Heart left ventricle (tissue), 13 donors: ENCODE results near the gene OR2A7.
"Not testable (repeated sequence)": the region's sequence is repeated elsewhere in the genome, so short reads cannot be mapped to it uniquely, and the experiment has no call there.

Source experiments
- CTCF ChIP-seq, 12 donors: fragments of 200-600 bp; sonication (generic) in 4 of 12; IDR thresholded peaks; one replicate each; pipeline versions ENCODE4 v1.5.0 to v1.8.0; 2018 to 2022; ENCODE audit warnings: antibody characterized with exemption in 12 of 12, mild to moderate bottlenecking in 5 of 12
- POLR2A ChIP-seq, 2 donors: fragments of 450-650 bp; IDR thresholded peaks; one replicate each; pipeline ENCODE4 v1.6.1; 2017; ENCODE audit warnings: antibody characterized with exemption in 2 of 2, mild to moderate bottlenecking in 2 of 2, moderate library complexity in 2 of 2
- donor health status: ischemic (EF 13 %, LVEDD 7.1; RV severe dilation, severe dysfunction).
- donor health status: DM: no; HTN: yes; CAD: no.
- donor health status: DM: no; HTN: no; CAD: no.
- donor health status: ischemic (EF 25% LVEDD 6.9; RV normal size, moderate dysfunction).
- donor health status: ischemic (EF 25% LVEDD 5.7; RV mildly dilated, moderate dysfunction).
- donor health status: ischemic (EF 35%, LVEDD 5.7; RV mildly dilated, moderate dysfunction).
- donor health status: nonischemic (EF 11% LVEDD 7.7; RV severe dilation, severe dysfunction).
- donor health status: DM: yes; HTN: yes; CAD: no.
- donor health status: PGD.
- donor health status: ischemic (EF 29% LVEDD 5.4; RV normal size, mild dysfunction).
- donor health status: nonischemic (EF 23%, LVEDD 6.1; RV moderate dilation, normal function).

- not testable (repeated sequence) for TF ChIP-seq CTCF, POLR2A (IDR thresholded peaks at IDR 0.05)
Measured at GRCh38 chr7:144247674-144248330, 16.8 kb downstream of the OR2A7 start.
